ENCODE data around the gene PRKCSH. TPM values are rescaled to one million over a fixed set of nuclear protein-coding genes. Genes with fewer than 3 reads are reported as not detected.

The PRKCSH gene
- total RNA-seq, 1 experiment from 2014 or later: 257 TPM

- H3K4me3 Mint-ChIP-seq (ENCODE audit: unreplicated experiment): no peak overlapping the region
- TF ChIP-seq CTCF (IDR thresholded peaks at IDR 0.05; ENCODE audit: unreplicated experiment): no peak
- no peaks in the 10 kb centered on the region for H3K27me3 Mint-ChIP-seq (ENCODE audit: insufficient read depth, unreplicated experiment)
- no peaks in the 10 kb centered on the region for H3K4me1 Mint-ChIP-seq (ENCODE audit: insufficient read depth, unreplicated experiment)
- no TSS peak for BruUV-seq (replicated peaks)
- H3K36me3 Mint-ChIP-seq (ENCODE audit: insufficient read depth, unreplicated experiment): no peaks in the 10 kb centered on the region
- intact Hi-C loops (cut with micrococcal nuclease): no loop called here
- H3K9me3 Mint-ChIP-seq (ENCODE audit: unreplicated experiment): no peaks in the 10 kb centered on the region
- no peak for DNase-seq (ENCODE audit: unreplicated experiment)
- POLR2A ChIA-PET: interaction anchor here (0.9 kb wide), 1 partner anchor 17 kb away, joined by 3 read pairs; the partner anchor contains the start of gene SWSAP1
- no peak overlapping the region for H3K27ac Mint-ChIP-seq (ENCODE audit: low read depth, unreplicated experiment)
- CTCF ChIA-PET: interaction anchor here (0.6 to 2.0 kb wide), 7 partner anchors 8 to 116 kb away, joined by 3 to 9 read pairs (median 4); no protein-coding TSS in a partner anchor
These were observed 44.3 kb upstream of the PRKCSH start for GRCh38 chr19:11390933-11391680.

- CTCF ChIA-PET: interaction anchor here (0.6 kb wide), 1 partner anchor 66 kb away, joined by 3 read pairs; no protein-coding TSS in a partner anchor
- H3K27ac Mint-ChIP-seq (ENCODE audit: low read depth, unreplicated experiment): no peak overlapping the region
These were observed 38.3 kb upstream of the PRKCSH start for GRCh38 chr19:11397089-11397610.

GRCh38 chr19:11399667-11400066 is 35.8 kb upstream of the PRKCSH start:
- no peak overlapping the region for H3K4me3 Mint-ChIP-seq (ENCODE audit: unreplicated experiment)
- POLR2A ChIA-PET: no interaction called here
- intact Hi-C loops (cut with micrococcal nuclease): no loop called here
- BruUV-seq (replicated peaks): no TSS peak
- no peak for DNase-seq (ENCODE audit: unreplicated experiment)
- H3K9me3 Mint-ChIP-seq (ENCODE audit: unreplicated experiment): no peaks in the 10 kb centered on the region
- no peaks in the 10 kb centered on the region for H3K4me1 Mint-ChIP-seq (ENCODE audit: insufficient read depth, unreplicated experiment)
- no peak overlapping the region for H3K27ac Mint-ChIP-seq (ENCODE audit: low read depth, unreplicated experiment)
- no peak for TF ChIP-seq CTCF (IDR thresholded peaks at IDR 0.05; ENCODE audit: unreplicated experiment)
- no peaks in the 10 kb centered on the region for H3K27me3 Mint-ChIP-seq (ENCODE audit: insufficient read depth, unreplicated experiment)
- CTCF ChIA-PET: interaction anchor here (0.7 to 1.6 kb wide), 2 partner anchors 18 to 104 kb away, joined by 3 to 5 read pairs; no protein-coding TSS in a partner anchor
- H3K36me3 Mint-ChIP-seq (ENCODE audit: insufficient read depth, unreplicated experiment): no peaks in the 10 kb centered on the region

More at GRCh38 chr19:11397089-11397610, 38.3 kb upstream of the PRKCSH start:
- intact Hi-C loops (cut with micrococcal nuclease): no loop called here
- H3K27me3 Mint-ChIP-seq (ENCODE audit: insufficient read depth, unreplicated experiment): no peaks in the 10 kb centered on the region
- no peaks in the 10 kb centered on the region for H3K36me3 Mint-ChIP-seq (ENCODE audit: insufficient read depth, unreplicated experiment)
- POLR2A ChIA-PET: no interaction called here
- H3K4me3 Mint-ChIP-seq (ENCODE audit: unreplicated experiment): no peak overlapping the region
- no peak for TF ChIP-seq CTCF (IDR thresholded peaks at IDR 0.05; ENCODE audit: unreplicated experiment)
- no peaks in the 10 kb centered on the region for H3K9me3 Mint-ChIP-seq (ENCODE audit: unreplicated experiment)
- DNase-seq (ENCODE audit: unreplicated experiment): no peak
- H3K4me1 Mint-ChIP-seq (ENCODE audit: insufficient read depth, unreplicated experiment): no peaks in the 10 kb centered on the region
- BruUV-seq (replicated peaks): no TSS peak

- Mint-ChIP-seq H3K9me3 (ENCODE audit: unreplicated experiment) (no peaks in the 10 kb centered on the region), H3K27ac (ENCODE audit: low read depth, unreplicated experiment) (no peak overlapping the region), H3K27me3 (ENCODE audit: insufficient read depth, unreplicated experiment) (no peaks in the 10 kb centered on the region), H3K4me3 (ENCODE audit: unreplicated experiment) (no peak overlapping the region), H3K4me1 (ENCODE audit: insufficient read depth, unreplicated experiment) (no peaks in the 10 kb centered on the region), H3K36me3 (ENCODE audit: insufficient read depth, unreplicated experiment) (no peaks in the 10 kb centered on the region)
- no TSS peak for BruUV-seq (replicated peaks)
- ChIA-PET POLR2A (no interaction called here), CTCF (interaction anchor here (0.6 kb wide), 1 partner anchor 111 kb away, joined by 3 read pairs; no protein-coding TSS in a partner anchor)
- intact Hi-C loops (cut with micrococcal nuclease): no loop called here
- DNase-seq (ENCODE audit: unreplicated experiment): no peak
- TF ChIP-seq CTCF (IDR thresholded peaks at IDR 0.05; ENCODE audit: unreplicated experiment): no peak
These were observed 34.6 kb upstream of the PRKCSH start for GRCh38 chr19:11400798-11401197.

Measured in MCF 10A (cell line).